ENCODE measurements around the gene ASPHD2. TPM values are rescaled to one million over a fixed set of nuclear protein-coding genes. Genes with fewer than 3 reads are reported as not detected.
A peak's percentile ranks its signal among the peaks of the same experiment; 100 is the strongest.

The ASPHD2 gene
- total RNA-seq, 4 donors from 2014 or later: 0.20 to 2.2 (median 1.2) TPM

- Histone ChIP-seq H3K4me1 (peaks cover 0 to 18% (median 3%) of the 10 kb centered on the region in 4 donors), H3K4me3 (no peak overlapping the region), H3K9me3 (no peaks in the 10 kb centered on the region), H3K27ac (peak overlapping the region in 1 of 4 donors; percentile 55), H3K36me3 (no peaks in the 10 kb centered on the region), H3K27me3 (peaks cover 23% of the 10 kb centered on the region)
- in situ Hi-C loops (cut with MboI; ENCODE audit: low pct_ligation_motif_present in 1 of 4, low pct_unique_long_range_greater_than_20kb in 1 of 4, low sequenced_read_pairs in 3 of 4): no loop called here
- TF ChIP-seq POLR2A (IDR thresholded peaks at IDR 0.05) (no peak), POLR2AphosphoS5 (IDR thresholded peaks at IDR 0.05) (no peak), CTCF (IDR thresholded peaks at IDR 0.05) (no peak), EP300 (IDR thresholded peaks at IDR 0.05; ENCODE audit: low read depth) (no peak)
- intact Hi-C loops (cut with DNase I; ENCODE audit: low total_unique reads): no loop called here
- no peak for DNase-seq
- WGBS, 2 donors (ENCODE audit: low coverage in 1 of 2): 37 to 43% methylated on average over 1 to 9 of the region's 9 CpGs
These were observed 12.3 kb upstream of the ASPHD2 start for GRCh38 chr22:26416670-26417276.

GRCh38 chr22:26417406-26417805, 11.7 kb upstream of the ASPHD2 start:
- no peak overlapping the region for H3K4me3 ChIP-seq
- 75 to 80% methylated on average over 1 to 3 of the region's 3 CpGs for WGBS, 2 donors (ENCODE audit: low coverage in 1 of 2)
- DNase-seq: no peak
- no peaks in the 10 kb centered on the region for H3K9me3 ChIP-seq
- TF ChIP-seq POLR2A (IDR thresholded peaks at IDR 0.05) (no peak), POLR2AphosphoS5 (IDR thresholded peaks at IDR 0.05) (no peak), CTCF (IDR thresholded peaks at IDR 0.05) (no peak), EP300 (IDR thresholded peaks at IDR 0.05; ENCODE audit: low read depth) (no peak)
- no peaks in the 10 kb centered on the region for H3K36me3 ChIP-seq
- intact Hi-C loops (cut with DNase I; ENCODE audit: low total_unique reads) (no loop called here), in situ Hi-C loops (cut with MboI; ENCODE audit: low pct_ligation_motif_present in 1 of 4, low pct_unique_long_range_greater_than_20kb in 1 of 4, low sequenced_read_pairs in 3 of 4) (no loop called here)
- peaks cover 0 to 18% (median 3%) of the 10 kb centered on the region in 4 donors for H3K4me1 ChIP-seq
- H3K27ac ChIP-seq: peak overlapping the region in 3 of 4 donors; percentile 18 to 58 (median 55)
- peaks cover 23% of the 10 kb centered on the region for H3K27me3 ChIP-seq

GRCh38 chr22:26418620-26419019, 10.4 kb upstream of the ASPHD2 start:
- peaks cover 0 to 7% of the 10 kb centered on the region in 2 donors for H3K9me3 ChIP-seq
- H3K4me3 ChIP-seq: no peak overlapping the region
- 60% methylated on average over 3 of the region's 3 CpGs; no CpG with 5 or more reads in 1 of the 2 donors for WGBS, 2 donors (ENCODE audit: low coverage in 1 of 2)
- in situ Hi-C loops (cut with MboI; ENCODE audit: low pct_ligation_motif_present in 1 of 4, low pct_unique_long_range_greater_than_20kb in 1 of 4, low sequenced_read_pairs in 3 of 4): no loop called here
- intact Hi-C loops (cut with DNase I; ENCODE audit: low total_unique reads): no loop called here
- H3K36me3 ChIP-seq: no peaks in the 10 kb centered on the region
- H3K27ac ChIP-seq: peak overlapping the region in 3 of 4 donors; percentile 18 to 58 (median 55)
- H3K27me3 ChIP-seq: peaks cover 30% of the 10 kb centered on the region
- peaks cover 0 to 18% (median 3%) of the 10 kb centered on the region in 4 donors for H3K4me1 ChIP-seq
- DNase-seq: no peak
- TF ChIP-seq POLR2A (IDR thresholded peaks at IDR 0.05) (no peak), EP300 (IDR thresholded peaks at IDR 0.05; ENCODE audit: low read depth) (peak; percentile 20), POLR2AphosphoS5 (IDR thresholded peaks at IDR 0.05) (peak; percentile 9 to 68 (median 49)), CTCF (IDR thresholded peaks at IDR 0.05) (no peak)

GRCh38 chr22:26426924-26427323, 2.1 kb upstream of the ASPHD2 start:
- H3K36me3 ChIP-seq: no peaks in the 10 kb centered on the region
- H3K4me3 ChIP-seq: no peak overlapping the region
- H3K9me3 ChIP-seq: peaks cover 0 to 7% of the 10 kb centered on the region in 2 donors
- no peak for DNase-seq
- in situ Hi-C loops (cut with MboI; ENCODE audit: low pct_ligation_motif_present in 1 of 4, low pct_unique_long_range_greater_than_20kb in 1 of 4, low sequenced_read_pairs in 3 of 4) (no loop called here), intact Hi-C loops (cut with DNase I; ENCODE audit: low total_unique reads) (no loop called here)
- H3K4me1 ChIP-seq: peaks cover 5 to 16% (median 10%) of the 10 kb centered on the region in 4 donors
- peaks cover 21% of the 10 kb centered on the region for H3K27me3 ChIP-seq
- TF ChIP-seq EP300 (IDR thresholded peaks at IDR 0.05; ENCODE audit: low read depth): no peak
- no peak for TF ChIP-seq CTCF (IDR thresholded peaks at IDR 0.05)
- no peak for TF ChIP-seq POLR2A (IDR thresholded peaks at IDR 0.05)
- TF ChIP-seq POLR2AphosphoS5 (IDR thresholded peaks at IDR 0.05): no peak
- H3K27ac ChIP-seq: no peak overlapping the region

Measured in transverse colon (tissue), 4 donors.